NCI-H2196 treated with DMSO at 0.1 percent for 48 hours (cell line): ENCODE measurements around the gene ZNF624.
"Not testable (repeated sequence)": the region's sequence is repeated elsewhere in the genome, so short reads cannot be mapped to it uniquely, and the experiment has no call there.

Experiments
- DNase-seq: peaks from one replicate; lab custom pipeline; 2025; ENCODE audit not compliant: unreplicated experiment; lab: John Stamatoyannopoulos, UW

The ZNF624 gene

DNA sequence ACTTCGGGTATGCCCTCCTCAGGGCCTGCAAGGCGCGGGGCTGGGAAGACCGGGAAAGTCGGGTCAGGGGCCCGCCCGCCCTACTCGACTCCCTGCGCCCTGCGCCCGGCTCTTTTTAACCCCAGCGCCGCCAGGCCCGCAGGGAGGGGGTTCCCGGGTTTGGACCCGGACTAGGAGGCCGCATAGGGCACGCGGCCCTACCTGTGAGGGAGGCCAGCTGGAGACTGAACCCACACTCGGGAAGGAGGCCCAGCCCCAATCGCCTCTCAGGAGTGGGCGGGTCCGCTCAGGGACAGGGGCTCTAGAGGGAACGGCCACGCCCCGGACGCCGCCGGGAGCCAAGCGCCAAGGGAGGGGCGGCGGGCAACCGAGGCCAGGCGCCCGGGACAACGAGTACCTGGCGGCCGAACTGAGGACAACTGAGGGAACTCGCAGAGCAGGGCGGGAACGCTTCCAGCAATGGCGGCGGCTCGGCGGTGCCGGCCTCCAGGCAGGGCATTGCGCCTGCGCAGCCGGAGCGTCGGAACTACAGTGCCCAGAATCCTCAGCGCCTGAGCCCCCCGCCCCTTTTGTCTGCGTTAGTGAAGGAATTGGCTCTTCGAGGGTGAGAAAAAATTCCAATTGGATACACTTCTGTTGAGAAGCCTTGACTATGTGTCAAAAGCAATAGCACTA is at the start of gene ZNF624:
TSS of gene ZNF624 (minus strand) at position 484 of the 675 bp plus-strand sequence.
- peak; percentile 63 for DNase-seq

DNA sequence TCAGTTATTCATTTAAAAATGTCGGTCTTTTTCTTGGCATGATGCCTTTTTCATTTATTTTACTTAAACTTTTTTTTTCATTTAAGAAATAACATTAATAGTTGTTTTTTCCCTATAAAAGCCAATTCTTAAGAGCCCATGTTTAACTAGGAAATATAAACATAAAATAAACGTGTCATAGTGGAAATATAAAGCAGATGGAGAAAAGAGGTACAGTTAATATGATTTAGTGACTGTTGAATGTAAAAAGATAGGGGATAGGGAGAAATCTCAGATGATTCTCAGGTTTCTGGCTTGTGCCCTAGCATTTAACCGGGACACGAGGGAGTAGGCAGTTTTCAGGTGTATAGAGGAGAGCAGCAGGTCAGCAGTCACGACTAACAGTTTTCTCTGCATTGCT is 44.0 kb upstream of the ZNF624 start:
- DNase-seq = not testable (repeated sequence)

DNA sequence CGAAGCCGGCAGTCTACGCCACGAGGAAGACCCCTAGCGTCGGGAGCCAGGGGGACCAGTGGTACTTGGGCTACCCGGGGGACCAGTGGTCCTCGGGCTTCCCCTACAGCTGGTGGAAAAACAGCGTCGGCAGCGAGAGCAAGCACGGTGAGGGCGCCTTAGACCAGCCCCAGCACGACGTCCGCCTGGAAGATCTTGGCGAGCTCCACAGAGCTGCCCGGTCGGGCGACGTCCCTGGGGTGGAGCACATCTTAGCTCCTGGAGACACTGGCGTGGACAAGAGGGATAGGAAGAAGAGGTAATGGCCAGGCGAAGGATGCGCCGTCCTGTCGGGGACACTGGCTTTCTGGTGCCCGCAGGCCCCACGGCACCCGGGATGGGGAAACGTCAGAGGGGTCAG is 36.8 kb upstream of the ZNF624 start:
- DNase-seq = not testable (repeated sequence)

DNA sequence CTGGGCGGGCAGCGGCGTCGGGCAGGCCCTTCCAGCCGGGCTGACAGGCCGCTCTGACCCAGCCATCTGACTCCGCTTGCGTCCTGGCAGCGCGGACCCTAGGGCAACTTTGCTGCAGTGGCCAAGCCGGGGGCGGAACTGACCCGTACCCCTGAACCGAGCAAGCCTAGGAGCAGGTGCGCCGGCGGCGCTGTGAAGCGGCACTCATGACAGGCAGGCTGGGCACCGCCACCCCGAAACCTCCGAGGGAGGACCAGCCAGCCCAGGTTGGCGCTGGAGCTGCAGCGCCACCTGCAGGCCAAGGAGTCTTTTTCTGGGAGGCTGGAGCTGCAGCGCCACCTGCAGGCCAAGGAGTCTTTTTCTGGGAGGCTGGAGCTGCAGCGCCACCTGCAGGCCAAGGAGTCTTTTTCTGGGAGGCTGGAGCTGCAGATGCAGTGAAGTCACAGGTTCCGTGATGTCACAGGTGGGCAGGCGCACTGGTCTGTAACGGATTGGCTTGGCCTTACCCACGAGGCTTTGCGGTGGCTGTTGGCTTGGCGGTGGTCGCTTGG is 36.2 kb upstream of the ZNF624 start, which contains the start of gene CCDC144A:
TSS of gene CCDC144A (plus strand) at position 511 of the 551 bp plus-strand sequence. CDS start 160 bp downstream, outside the sequence.
- DNase-seq = not testable (repeated sequence)

DNA sequence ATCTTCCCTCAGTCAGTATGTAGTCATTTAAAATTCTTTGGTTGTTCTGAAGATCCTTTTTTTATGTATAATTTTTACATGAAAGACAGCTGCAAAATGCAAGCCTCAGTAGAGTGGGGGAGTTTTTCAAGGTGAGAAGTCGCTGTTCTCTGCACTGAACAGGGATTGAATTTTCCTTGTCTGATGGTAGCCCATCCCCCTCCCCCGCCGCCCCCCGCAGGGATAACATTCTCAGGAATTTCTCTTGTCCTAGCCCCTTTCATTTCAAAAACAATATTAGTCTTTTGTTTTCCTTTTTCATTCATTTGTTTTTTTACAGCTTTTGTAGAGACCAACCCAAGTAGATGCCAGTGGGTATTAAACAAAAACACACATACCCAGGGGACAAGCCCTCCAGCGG is 33.5 kb upstream of the ZNF624 start:
- not testable (repeated sequence) for DNase-seq

DNA sequence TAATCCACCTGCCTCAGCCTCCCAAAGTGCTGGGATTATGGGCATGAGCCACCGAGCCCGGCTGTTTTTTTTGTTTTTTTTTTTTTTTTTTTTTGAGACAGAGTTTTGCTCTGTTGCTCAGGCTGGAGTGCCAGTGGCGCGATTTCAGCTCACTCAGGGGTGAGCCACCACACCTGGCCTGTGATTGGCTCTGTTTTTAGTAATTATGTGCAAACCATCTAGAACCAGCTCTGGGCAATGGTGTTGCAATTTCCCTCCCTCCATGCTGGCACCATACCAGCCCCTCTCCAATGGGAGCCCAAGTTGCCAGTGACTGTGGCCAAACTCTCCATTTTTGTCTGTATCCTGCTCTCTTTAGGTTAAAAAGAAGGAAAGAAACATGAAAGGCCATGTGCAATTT is 32.4 kb upstream of the ZNF624 start:
- not testable (repeated sequence) for DNase-seq

DNA sequence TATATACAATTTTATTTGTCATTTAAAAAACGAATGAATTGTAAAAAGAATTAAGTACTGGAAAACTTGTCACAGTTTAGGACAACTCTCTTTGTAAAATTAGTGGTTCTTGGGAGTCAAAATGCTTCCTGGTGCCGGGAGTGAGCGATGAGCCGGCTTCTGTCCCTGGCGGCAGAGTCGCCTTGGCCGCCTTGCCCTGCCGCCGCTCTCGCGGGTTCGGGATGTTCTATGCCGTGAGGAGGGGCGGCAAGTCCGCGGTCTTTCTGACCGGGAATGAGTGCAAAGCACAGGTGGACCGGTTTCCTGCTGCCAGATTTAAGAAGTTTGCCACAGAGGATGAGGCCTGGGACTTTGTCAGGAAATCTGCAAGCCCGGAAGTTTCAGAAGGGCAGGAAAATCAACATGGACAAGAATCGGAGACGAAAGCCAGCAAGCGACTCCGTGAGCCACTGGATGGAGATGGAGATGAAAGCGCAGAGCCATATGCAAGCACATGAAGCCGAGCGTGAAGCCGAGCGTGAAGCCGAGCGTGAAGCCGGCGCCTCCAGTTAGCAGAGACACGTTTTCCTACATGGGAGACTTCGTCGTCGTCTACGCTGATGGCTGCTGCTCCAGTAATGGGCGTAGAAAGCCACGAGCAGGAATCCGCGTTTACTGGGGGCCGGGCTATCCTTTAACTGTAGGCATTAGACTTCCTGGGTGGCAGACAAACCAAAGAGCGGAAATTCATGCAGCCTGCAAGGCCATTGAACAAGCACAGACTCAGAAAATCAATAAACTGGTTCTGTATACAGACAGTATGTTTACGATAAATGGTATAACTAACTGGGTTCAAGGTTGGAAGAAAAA is 29.9 kb upstream of the ZNF624 start:
- not testable (repeated sequence) for DNase-seq

DNA sequence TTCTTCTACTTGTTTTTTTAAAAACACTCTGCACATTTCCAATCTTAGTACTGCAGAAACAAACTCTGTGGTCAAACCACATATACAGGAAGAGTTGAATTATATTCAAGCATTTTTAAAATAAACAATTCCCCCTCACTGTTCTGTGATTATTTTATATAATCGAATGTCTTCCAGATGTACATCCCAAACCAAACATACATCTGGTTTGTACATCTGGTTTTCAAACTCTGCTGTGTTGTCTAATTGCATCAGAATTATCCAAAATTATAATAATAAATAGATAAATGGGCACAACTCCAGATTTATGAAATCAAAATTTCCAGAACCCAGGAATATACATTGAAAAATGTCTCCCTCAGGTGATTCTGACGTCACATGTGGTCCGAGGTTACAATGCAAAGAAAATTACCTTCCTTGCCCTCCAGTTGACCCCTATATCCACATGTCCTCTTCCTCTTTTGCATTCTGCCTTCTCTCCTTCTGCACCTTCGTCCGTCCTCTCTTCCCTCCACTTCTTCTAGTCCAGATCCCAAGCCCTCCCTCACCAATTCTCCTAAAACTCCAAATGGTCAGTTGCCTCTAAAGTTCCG is 23.1 kb upstream of the ZNF624 start:
- DNase-seq = no peak

DNA sequence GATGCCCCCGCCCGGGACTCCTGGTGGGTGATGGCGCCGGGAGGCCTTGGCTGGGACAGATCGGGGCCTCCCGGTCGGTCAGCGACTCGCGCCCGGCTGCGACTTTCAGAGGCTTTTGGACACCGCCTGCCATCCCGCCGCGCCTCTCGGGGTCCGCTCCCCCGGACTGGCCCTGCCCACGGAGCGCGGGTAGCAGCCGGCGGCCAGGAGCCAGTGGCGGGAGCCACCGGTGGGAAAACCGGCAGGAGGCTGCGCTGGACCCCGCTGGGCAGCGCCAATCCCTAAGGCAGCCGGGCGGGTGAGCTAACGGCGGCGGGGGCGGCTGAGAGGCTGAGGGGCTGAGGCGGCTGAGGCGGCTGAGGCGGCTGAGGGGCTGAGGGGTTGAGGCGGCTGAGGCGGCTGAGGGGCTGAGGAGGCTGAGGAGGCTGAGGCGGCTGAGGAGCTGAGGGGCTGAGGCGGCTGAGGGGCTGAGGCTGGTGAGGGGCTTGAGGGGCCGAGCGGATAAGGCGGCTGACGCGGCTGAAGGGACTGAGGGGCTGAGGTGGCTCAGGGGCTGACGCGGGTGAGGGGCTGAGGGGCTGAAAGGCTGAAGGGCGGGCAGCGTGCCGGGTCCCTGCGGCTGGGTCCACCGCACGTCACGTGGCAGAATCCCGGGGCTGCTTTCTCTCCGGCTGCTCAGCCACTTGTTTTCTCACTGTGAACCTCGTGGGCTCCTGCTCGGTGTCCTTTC is 13.4 kb upstream of the ZNF624 start:
- DNase-seq = not testable (repeated sequence)

DNA sequence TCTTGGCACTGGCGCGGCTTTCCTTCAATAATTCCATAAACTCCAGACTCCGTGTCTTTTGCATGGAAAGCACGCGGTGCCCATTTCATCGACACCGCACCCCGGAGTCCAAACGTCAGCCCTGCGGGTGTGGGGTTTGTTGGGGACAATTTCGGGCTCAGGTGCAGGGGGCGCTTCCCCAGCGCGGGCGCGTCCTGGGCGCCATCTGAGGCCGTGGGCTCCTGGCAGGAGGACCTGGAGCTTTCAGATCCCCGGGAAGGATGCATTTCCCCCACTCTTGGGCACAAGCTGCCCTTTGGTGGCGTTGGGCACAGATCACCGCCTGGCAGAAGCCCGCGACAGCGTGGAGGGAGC is 12.9 kb upstream of the ZNF624 start:
- DNase-seq = not testable (repeated sequence)

DNA sequence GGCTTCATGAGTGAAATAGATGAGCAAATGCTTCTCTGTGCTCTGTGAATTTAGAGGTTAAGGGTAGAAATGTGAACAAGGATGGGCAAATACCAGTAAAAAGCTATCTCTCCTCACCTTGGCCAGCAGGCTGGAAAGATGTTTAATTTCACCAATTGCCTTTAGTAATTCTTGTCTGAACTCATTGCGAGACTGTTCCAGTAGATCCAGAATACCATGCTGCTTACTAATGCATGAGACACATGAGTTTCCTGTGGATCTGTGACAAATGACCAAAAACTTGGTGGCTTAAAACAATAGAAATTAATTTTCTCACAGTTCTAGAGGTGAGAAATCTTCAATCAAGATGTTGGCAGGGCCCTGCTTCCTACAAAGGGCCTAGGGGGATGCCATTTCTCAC is 9.3 kb upstream of the ZNF624 start:
- DNase-seq = no peak

DNA sequence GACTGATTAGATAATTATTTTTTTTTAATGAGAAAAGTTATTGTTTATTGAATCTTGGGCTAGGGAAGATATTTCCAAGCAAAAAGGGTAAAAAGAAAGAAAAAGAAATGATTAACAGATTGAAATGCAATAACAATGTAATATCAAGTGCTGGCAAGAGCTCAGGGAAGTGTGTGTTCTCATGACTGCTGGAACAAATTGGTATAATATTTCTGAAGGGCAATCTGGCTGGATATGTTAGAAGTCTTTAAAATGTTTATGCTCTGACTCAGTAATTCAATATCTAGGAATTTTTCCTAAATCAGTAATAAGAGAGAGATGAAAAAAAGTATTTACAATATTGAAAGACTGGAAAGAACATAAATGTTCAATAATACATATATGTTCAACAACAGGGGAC is 7.6 kb upstream of the ZNF624 start:
- DNase-seq = no peak

DNA sequence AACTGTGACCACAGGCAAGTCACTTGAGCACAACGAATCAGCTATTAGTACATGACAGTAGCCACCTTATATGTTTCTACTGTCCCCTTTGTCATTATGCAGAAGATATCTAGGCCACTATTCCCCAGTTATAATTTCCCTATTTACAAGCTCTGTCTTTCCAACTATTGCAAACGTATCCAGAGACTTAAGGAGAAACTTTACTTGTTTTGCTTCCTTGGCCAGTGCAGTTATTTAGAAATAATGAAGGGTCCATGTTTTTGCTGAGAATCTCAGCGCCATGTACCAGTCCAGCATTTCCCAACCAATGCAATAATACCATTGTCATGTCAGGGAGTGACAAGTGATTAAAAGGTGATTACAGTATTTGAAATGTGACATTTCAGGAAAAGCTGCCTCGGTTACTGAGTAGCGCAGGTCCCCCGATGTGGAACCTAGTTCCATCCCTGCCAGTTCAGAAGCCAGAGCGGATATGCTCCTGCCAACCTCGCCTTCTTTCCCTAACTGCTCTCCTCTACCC is 743 bp downstream of the ZNF624 start:
- no peak for DNase-seq

DNA sequence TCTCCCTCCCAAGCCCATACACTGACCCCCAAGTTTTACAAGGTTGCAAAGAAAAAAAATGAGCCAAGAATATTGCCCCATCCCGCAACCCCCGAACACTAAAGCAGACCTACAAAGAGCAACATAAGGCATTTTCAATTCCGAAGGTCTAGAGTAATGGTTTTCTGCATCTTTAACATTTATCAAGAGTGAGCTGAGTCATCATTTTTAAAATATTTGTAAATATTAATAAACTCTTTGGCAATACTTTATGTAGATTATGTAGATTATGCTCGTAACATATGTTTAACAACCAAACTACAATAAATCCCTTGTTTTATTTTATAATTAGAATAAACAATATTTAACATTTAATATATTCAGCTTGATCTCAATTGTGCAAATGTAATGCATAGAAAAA is 1.4 kb downstream of the ZNF624 start:
- DNase-seq = no peak

DNA sequence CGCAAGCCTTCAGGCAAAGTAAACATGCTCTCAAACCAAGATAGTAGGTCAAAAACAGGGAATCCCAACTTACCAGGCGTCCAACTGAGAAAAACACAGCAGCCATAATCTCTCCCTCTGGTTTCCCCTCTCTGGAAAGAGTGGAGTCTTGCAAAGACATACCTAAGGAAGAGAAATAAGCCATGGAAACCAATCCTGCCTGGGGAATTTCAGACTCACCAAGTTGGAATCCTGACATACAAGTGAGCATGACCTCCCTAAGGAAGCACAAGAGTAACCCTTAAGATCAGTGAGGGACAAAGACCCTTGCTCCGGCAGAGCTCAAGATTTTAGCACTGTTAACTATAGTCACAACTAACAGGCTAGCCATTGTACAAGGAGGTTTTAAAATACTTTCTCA is 4.1 kb downstream of the ZNF624 start:
- DNase-seq = no peak

DNA sequence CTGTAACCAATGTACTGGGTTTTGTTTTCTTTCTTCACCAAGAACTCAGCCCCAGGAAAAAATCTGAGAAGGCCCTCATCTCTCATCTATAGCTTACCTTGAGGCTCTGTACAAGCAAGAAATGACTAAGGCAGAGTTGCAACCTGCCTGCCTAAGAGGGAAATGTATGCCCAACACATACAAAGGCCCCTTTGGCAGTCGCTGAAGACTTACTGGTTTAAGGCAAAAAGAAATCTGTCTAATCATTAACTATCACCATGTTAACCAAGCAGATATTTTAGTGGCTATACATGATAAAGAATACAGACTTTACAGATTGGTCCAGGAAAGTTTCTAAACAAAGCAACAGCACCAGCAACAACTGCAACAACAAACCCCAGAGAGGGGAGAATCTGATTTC is 14.2 kb downstream of the ZNF624 start:
- no peak for DNase-seq

DNA sequence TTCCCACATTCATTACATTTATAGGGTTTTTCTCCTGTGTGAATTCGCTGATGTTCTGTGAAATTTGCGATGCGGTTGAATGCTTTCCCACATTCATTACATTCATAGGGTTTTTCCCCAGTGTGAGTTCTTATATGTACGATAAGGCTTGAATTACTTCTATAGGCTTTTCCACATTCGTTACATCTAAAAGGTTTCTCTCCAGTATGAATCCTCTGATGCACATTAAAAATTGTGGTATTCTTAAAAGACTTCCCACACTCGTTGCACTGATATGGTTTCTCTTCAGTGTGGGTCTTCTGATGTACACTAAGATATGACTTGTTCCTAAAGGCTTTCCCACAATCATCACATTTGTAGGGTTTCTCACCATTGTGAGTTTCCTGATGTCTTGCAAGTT is 30.4 kb downstream of the ZNF624 start:
- no peak for DNase-seq

DNA sequence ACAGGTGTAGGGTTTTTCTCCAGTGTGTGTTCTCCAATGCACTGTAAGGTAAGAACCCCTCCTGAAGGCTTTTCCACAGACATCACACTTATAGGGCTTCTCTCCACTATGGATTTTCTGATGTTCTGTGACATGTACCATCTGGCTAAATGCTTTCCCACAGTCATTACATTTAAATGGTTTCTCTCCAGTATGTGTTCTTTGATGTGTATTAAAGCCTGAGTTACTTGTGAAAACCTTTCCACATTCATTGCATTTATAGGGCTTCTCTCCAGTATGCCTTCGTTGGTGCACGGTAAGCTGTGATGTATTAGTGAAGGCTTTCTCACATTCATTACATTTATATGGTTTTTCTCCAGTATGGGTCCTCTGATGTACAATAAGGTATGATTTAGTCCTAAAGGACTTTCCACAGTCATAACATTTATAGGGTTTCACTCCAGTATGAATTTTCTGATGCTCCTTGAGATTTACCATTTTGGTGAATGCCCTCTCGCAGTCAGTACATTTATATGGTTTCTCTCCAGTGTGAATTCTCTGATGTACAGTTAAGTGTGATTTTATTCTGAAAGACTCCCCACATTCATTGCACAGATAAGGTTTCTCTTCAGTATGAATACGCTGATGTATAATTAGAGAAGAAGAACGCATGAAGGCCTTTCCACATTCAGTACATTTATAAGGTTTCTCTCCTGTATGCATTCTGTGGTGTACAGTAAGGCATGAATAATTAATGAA is 30.9 kb downstream of the ZNF624 start:
- no peak for DNase-seq

DNA sequence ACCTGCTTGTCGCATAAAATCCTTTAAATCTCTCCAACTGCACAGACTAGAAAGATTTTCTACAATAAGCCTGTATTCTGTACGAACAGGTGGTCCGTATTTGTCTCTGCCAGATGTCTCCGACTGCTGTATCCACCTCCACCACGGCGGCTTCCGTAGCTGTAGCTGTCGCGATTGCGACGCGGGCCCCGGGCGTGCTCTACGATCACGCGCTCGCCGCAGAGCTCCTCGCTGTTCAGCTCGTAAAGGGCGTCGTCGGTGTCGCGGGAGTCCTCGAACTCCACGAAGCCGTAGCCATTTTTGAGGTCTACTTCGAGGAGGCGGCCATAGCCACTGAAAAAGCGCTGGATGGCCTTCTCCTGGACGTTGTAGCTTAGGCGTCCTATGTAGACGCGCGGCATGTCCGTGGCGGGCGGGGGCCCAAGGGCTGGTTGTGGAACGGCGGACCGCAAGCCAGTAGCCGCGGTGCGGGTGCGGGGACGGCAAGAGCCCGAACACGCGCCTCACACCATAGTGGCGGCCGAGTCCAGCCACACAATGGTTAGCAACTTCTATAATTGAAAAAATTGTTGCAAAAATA is 36.1 kb downstream of the ZNF624 start:
- DNase-seq = no peak

DNA sequence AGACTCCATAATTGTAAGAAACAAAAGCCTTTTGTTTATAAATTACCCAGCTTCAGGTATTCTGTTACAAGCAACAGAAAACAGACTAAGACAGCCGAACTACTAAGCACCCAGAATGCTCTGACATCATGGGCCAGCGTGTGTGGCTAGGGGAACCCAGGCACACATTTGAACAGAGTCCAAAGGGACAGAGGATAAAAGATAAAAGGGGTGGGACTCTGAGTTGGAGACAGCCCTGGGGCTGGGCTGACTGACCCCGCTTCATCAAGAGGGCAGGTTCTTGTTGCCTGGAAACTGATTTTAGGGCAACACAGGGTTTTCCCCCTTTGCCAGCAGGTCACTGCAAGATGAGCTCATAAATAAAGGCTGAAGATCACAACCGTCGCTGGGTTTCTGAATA is 54.1 kb downstream of the ZNF624 start:
- DNase-seq = no peak
